ENCODE data around the gene MEOX2. TPM values are rescaled to one million over a fixed set of nuclear protein-coding genes. Genes with fewer than 3 reads are reported as not detected.

Gene MEOX2
- total RNA-seq, 1 donor from 2014 or later, result not detected

DNA sequence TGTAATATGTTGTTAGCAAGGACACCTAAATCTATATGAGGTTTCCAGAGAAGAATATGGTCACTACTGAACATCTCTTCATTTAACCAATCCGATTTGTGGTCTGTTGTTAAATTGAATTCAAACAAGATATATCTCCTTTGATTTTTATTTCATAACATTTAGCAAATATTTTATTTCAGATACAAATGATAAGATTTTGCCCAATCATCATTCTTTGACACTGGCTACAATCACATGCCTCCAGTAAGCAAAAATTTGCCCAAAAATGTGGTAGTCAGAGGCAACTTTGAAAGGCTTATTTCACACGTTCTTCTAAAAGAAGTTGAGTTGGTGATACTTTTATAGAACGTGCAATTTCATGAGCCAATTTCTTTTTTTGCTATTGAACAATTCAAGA is 79.9 kb downstream of the MEOX2 start:
- H3K4me3 Mint-ChIP-seq, result no peak overlapping the region
- H3K27me3 Mint-ChIP-seq (ENCODE audit: low read depth), result no peaks in the 10 kb centered on the region
- TF ChIP-seq, protein P1, sequence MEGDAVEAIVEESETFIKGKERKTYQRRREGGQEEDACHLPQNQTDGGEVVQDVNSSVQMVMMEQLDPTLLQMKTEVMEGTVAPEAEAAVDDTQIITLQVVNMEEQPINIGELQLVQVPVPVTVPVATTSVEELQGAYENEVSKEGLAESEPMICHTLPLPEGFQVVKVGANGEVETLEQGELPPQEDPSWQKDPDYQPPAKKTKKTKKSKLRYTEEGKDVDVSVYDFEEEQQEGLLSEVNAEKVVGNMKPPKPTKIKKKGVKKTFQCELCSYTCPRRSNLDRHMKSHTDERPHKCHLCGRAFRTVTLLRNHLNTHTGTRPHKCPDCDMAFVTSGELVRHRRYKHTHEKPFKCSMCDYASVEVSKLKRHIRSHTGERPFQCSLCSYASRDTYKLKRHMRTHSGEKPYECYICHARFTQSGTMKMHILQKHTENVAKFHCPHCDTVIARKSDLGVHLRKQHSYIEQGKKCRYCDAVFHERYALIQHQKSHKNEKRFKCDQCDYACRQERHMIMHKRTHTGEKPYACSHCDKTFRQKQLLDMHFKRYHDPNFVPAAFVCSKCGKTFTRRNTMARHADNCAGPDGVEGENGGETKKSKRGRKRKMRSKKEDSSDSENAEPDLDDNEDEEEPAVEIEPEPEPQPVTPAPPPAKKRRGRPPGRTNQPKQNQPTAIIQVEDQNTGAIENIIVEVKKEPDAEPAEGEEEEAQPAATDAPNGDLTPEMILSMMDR (IDR thresholded peaks at IDR 0.05; ENCODE audit: unreplicated experiment), result no peak
- DNase-seq (ENCODE audit: low spot score in 2 of 2, unreplicated experiment in 2 of 2), result no peak
- H3K4me1 Mint-ChIP-seq, result peaks cover 12% of the 10 kb centered on the region
- H3K9me3 Mint-ChIP-seq, result no peaks in the 10 kb centered on the region
- no peaks in the 10 kb centered on the region for H3K36me3 Mint-ChIP-seq
- no peak overlapping the region for H3K27ac Mint-ChIP-seq

DNA sequence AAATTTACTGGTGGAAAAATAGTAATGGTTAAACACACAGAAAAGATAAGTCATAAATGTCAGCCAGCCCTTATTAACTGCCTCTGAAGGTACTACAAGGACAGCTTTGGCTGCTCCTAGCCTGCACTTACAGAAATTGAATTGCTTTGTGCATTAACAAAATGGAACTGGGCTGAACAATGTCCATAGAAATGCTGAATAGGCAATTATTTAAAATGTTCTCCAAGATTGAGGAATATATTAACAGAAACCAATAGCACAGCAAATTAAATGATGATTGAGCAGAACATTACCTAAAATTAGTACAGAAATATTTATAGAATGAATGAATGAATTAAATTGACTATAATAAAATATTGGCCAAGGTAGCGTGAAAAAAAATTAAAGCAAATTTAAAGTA is 82.3 kb downstream of the MEOX2 start:
- Mint-ChIP-seq H3K9me3 (no peaks in the 10 kb centered on the region), H3K4me1 (peaks cover 16% of the 10 kb centered on the region), H3K27me3 (ENCODE audit: low read depth) (no peaks in the 10 kb centered on the region), H3K36me3 (no peaks in the 10 kb centered on the region), H3K4me3 (no peak overlapping the region), H3K27ac (no peak overlapping the region)
- no peak for DNase-seq (ENCODE audit: low spot score in 2 of 2, unreplicated experiment in 2 of 2)
- TF ChIP-seq, protein P1 (IDR thresholded peaks at IDR 0.05; ENCODE audit: unreplicated experiment), result no peak

DNA sequence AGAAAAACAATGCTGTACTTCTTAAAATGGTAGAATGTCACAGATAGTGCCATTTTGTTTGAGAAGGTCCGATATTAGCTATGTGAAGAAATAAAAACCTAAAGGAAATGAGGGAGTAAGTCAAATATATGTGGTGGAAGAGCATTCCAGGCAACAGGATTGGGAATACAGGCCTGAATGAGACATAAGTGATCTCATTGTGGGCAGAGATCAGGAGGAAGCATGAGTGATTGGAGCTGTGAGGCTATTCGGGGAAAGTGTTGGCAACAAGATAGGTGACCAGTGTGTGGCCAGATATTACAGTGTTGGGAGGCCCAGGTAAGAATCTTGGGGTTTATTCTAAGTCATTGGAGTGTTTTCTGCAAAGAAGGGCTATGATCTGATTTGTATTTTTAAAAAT is 83.4 kb downstream of the MEOX2 start:
- no peak overlapping the region for H3K27ac Mint-ChIP-seq
- no peak for DNase-seq (ENCODE audit: low spot score in 2 of 2, unreplicated experiment in 2 of 2)
- TF ChIP-seq, protein P1 (IDR thresholded peaks at IDR 0.05; ENCODE audit: unreplicated experiment), result no peak
- H3K4me3 Mint-ChIP-seq, result no peak overlapping the region
- H3K9me3 Mint-ChIP-seq, result no peaks in the 10 kb centered on the region
- no peaks in the 10 kb centered on the region for H3K27me3 Mint-ChIP-seq (ENCODE audit: low read depth)
- peaks cover 12% of the 10 kb centered on the region for H3K4me1 Mint-ChIP-seq
- H3K36me3 Mint-ChIP-seq, result no peaks in the 10 kb centered on the region

DNA sequence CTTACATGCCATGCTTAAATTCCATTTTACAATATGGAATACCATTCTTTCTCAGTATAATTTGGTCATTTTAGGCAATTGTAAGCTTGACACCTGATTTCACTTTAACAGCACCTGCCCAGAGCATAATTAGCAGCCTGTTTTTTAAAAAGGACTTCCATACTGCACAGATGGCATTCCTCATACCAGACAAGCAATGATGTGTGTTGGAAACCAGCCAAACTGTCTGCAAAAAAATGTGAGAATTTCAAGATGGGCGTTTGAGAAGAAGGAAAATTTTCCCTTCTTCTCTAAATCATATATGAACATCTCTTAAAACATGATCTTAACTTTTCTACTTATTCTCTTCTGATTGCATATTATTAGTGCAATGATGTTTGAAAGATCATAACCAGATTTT is 84.2 kb downstream of the MEOX2 start:
- TF ChIP-seq, protein P1 (IDR thresholded peaks at IDR 0.05; ENCODE audit: unreplicated experiment), result no peak
- peak overlapping the region; percentile 78 for H3K27ac Mint-ChIP-seq
- H3K9me3 Mint-ChIP-seq, result no peaks in the 10 kb centered on the region
- no peak for DNase-seq (ENCODE audit: low spot score in 2 of 2, unreplicated experiment in 2 of 2)
- H3K27me3 Mint-ChIP-seq (ENCODE audit: low read depth), result no peaks in the 10 kb centered on the region
- H3K4me3 Mint-ChIP-seq, result no peak overlapping the region
- no peaks in the 10 kb centered on the region for H3K36me3 Mint-ChIP-seq
- peaks cover 11% of the 10 kb centered on the region for H3K4me1 Mint-ChIP-seq

- TF ChIP-seq, protein P1 (IDR thresholded peaks at IDR 0.05; ENCODE audit: unreplicated experiment), result no peak
- Mint-ChIP-seq H3K36me3 (no peaks in the 10 kb centered on the region), H3K27ac (no peak overlapping the region), H3K4me1 (peaks cover 13% of the 10 kb centered on the region), H3K4me3 (no peak overlapping the region), H3K27me3 (ENCODE audit: low read depth) (no peaks in the 10 kb centered on the region), H3K9me3 (no peaks in the 10 kb centered on the region)
- DNase-seq (ENCODE audit: low spot score in 2 of 2, unreplicated experiment in 2 of 2), result no peak
These were observed 85.3 kb downstream of the MEOX2 start for GRCh38 chr7:15601175-15601574.

DNA sequence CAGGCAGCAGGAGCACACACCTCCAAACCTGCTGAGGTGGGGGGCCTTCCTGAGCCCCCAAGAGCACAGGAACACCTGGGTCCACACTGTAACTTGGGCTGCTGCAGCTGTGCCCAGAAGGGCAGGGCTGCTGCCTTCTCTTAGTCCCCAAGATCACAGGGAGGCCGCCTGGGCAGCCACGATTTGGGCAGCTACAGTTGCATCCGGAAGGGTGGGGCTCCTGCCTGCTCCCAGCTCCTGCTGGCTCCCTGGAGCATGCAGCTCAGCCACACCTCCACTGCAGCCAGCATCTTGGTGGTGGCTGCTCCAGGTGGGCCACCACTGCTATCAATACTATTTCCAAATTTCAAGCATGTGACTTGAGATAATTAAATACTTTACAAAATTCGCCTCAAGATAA is 86.2 kb downstream of the MEOX2 start:
- H3K4me3 Mint-ChIP-seq, result no peak overlapping the region
- H3K36me3 Mint-ChIP-seq, result no peaks in the 10 kb centered on the region
- peaks cover 13% of the 10 kb centered on the region for H3K4me1 Mint-ChIP-seq
- H3K27ac Mint-ChIP-seq, result no peak overlapping the region
- no peaks in the 10 kb centered on the region for H3K9me3 Mint-ChIP-seq
- TF ChIP-seq, protein P1 (IDR thresholded peaks at IDR 0.05; ENCODE audit: unreplicated experiment), result no peak
- no peaks in the 10 kb centered on the region for H3K27me3 Mint-ChIP-seq (ENCODE audit: low read depth)
- no peak for DNase-seq (ENCODE audit: low spot score in 2 of 2, unreplicated experiment in 2 of 2)

Data from mesothelial cell of epicardium (in vitro differentiated cells).